COLO829 (cell line): ENCODE data around the gene TXNDC2.
"Not testable (repeated sequence)": the region's sequence is repeated elsewhere in the genome, so short reads cannot be mapped to it uniquely, and the experiment has no call there.

ENCODE experiments used
- DNase-seq: peaks from one replicate; pipeline ENCODE4 v3.0.0; 2012; ENCODE audit warnings: low spot score

The TXNDC2 gene

GRCh38 chr18:9885170-9886004 lies at the start of gene TXNDC2:
TSS of gene TXNDC2 (plus strand) at chr18:9885973. CDS start at chr18:9886681, 708 bp downstream.
- DNase-seq: no peak

GRCh38 chr18:9838144-9838877 lies 47.5 kb upstream of the TXNDC2 start:
- no peak for DNase-seq

- DNase-seq: no peak
These were observed 46.6 kb upstream of the TXNDC2 start for GRCh38 chr18:9839211-9839610.

- DNase-seq: no peak
These were observed 45.9 kb upstream of the TXNDC2 start for GRCh38 chr18:9839853-9840252.

GRCh38 chr18:9841752-9842151 lies 44.0 kb upstream of the TXNDC2 start:
- no peak for DNase-seq

GRCh38 chr18:9842448-9842847 lies 43.3 kb upstream of the TXNDC2 start:
- DNase-seq: no peak

- no peak for DNase-seq
These were observed 40.5 kb upstream of the TXNDC2 start for GRCh38 chr18:9845256-9845655.

GRCh38 chr18:9846162-9846925 lies 39.4 kb upstream of the TXNDC2 start:
- DNase-seq: no peak

GRCh38 chr18:9848170-9848879 lies 37.4 kb upstream of the TXNDC2 start:
- no peak for DNase-seq

- no peak for DNase-seq
These were observed 36.1 kb upstream of the TXNDC2 start for GRCh38 chr18:9849407-9850283.

GRCh38 chr18:9850309-9850708 lies 35.5 kb upstream of the TXNDC2 start:
- no peak for DNase-seq

- no peak for DNase-seq
These were observed 34.3 kb upstream of the TXNDC2 start for GRCh38 chr18:9851511-9851910.

GRCh38 chr18:9852266-9853081 lies 33.3 kb upstream of the TXNDC2 start:
- no peak for DNase-seq

- no peak for DNase-seq
These were observed 30.7 kb upstream of the TXNDC2 start for GRCh38 chr18:9854801-9855676.

GRCh38 chr18:9855681-9856080 lies 30.1 kb upstream of the TXNDC2 start:
- DNase-seq: no peak

GRCh38 chr18:9856092-9856491 lies 29.7 kb upstream of the TXNDC2 start:
- no peak for DNase-seq

GRCh38 chr18:9857479-9857998 lies 28.2 kb upstream of the TXNDC2 start:
- DNase-seq: not testable (repeated sequence)

- no peak for DNase-seq
These were observed 27.1 kb upstream of the TXNDC2 start for GRCh38 chr18:9858642-9859041.

GRCh38 chr18:9859232-9859631 lies 26.5 kb upstream of the TXNDC2 start:
- no peak for DNase-seq
